Caki2 (cell line): ENCODE data around the gene PFN3. TPM values are rescaled to one million over a fixed set of nuclear protein-coding genes. Genes with fewer than 3 reads are reported as not detected.

Experiments used
- DNase-seq: peaks from one replicate; pipeline ENCODE4 v3.0.0-alpha.2; 2015; ENCODE audit warnings: low read depth
- in situ Hi-C: cut with HindIII; loops from 2 replicates; pipeline ENCODE4 v1.10.0; 2016; ENCODE audit warnings: low sequenced_read_pairs, low pct_unique_long_range_greater_than_20kb, mixed read lengths
- total RNA-seq: library from RNA; depleted of rRNA; stranded (reverse); fragments of >200 nt; shearing (Covaris generic); gene quantifications from 2 replicates; pipeline ENCODE4 v1.2.3, GENCODE V29; 2014; ENCODE audit warnings: low replicate concordance; rRNA removed

PFN3 gene
- total RNA-seq, 1 experiment from 2014 or later = not detected

DNA sequence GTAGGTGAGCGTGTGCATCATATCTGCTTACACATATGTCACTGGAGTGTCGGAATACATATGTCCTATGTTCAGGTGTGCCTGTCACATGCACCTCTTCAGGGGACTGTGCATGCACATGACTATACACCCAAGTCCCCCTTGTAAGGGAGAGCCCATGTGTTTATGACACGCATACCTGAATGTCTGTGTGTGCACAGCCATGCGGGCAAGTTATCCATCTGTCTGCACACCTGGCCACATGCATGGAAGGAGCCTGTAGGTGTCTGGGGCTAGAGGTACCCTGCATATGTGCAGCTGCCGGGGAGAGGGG is 43.4 kb downstream of the PFN3 start:
- DNase-seq = no peak
- in situ Hi-C loops = no loop called here

DNA sequence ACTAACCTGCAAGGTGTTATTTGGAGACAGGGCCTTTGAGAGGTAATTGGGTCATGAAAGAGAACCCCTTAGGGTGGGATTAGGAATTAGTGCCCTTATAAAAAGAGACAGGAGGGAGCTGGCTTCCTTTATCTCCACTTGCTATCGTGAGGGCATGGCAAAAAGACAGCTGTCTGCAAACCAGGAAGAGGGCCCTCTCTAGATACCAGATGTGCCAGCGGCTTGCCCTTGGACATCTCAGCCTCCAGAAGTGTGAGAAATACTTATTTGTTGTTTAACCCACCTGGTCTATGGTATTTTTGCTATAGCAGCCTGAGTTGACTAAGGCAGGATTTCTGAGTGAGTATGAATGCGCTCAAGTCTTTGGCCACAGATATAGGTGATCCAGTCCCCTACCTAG is 43.7 kb downstream of the PFN3 start:
- in situ Hi-C loops = no loop called here
- no peak for DNase-seq

DNA sequence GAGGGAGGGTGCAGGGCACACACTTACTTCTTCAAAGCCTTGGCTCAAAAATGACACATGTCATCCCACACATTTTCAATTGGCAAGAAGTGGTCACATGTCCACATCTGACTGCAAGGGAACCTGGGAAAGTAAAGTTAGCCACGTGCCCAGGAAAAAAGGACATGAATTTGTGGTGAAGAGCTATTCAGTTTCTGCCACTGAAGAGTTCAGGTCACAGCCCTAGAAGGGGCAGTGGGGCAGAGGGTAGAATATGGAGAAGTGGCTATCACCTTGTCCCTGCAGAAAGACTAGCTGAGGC is 44.6 kb downstream of the PFN3 start:
- in situ Hi-C loops = no loop called here
- DNase-seq = no peak

DNA sequence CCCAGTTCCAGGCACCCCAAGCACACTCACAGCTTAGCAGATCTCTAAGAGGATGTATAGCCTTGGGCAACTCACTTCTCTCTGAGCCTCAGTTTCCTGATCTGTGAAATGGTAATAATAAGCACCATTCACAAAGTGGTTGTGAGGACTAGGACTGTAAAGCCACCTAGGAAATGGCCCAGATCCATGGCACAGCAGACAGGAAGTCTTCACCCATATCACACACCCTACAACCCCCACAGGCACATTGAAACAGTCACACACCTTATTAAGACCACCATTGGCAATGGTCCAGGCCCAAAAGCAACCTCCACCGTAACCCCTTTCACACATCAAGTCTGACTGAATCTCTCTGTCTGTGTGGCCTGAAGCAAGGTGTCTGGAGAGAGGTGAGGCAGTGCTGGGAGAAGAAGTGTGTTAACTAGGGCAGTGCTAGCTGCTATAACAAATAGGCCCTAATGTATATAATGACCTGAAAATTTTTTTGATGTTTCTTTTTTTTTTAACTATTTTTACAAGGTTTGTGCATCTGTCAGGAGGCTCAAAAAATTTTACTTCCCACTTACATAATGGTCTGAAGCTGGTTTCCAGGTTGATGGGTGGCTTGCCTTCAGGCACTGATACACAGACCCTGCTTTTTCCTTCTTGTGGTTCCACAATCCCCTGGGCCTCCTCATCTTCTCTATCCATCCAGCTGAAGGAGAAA is 45.1 kb downstream of the PFN3 start:
- no peak for DNase-seq
- in situ Hi-C loops = no loop called here

DNA sequence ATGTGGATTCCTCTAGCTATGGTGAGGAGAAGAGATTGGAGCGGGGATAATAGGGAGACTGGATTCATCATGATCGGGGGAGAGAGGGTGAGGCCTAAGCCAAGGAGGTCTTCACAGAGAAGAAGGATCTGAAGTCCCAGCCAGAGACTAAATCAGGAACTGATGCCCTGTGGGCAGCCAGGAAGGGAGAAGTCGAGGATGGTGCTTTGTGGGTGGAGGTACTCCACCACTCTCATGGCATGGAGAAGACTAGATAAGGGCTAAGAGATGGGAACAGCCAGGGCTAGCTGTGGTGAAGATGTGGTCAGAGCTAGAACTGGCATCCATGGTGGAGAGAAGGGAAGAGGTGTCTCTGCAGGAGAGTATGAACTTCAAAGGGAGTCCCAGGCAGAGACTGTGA is 45.8 kb downstream of the PFN3 start:
- in situ Hi-C loops = no loop called here

DNA sequence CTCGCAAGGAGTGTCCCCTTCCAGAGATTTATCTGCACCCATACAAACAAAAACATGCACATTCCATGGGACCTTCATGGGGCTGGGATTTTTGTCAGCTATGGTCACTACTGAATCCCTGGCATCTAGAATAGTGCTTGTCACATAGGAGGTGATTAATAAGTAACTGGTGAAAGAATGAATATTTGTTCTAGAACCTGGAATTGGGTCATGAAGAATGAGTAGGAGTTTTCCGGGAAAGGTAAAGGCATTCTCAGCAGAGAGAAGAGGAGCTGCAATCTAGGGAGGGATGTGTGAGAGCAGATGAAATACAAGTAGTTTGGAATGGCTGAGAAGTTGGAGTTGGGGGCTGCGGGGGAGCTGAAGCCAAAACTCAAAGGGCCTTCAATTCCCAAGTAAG is 46.2 kb downstream of the PFN3 start:
- in situ Hi-C loops = no loop called here
- peak; percentile 33 for DNase-seq

More for the DNA sequence above, 45.8 kb downstream of the PFN3 start:
- no peak for DNase-seq

DNA sequence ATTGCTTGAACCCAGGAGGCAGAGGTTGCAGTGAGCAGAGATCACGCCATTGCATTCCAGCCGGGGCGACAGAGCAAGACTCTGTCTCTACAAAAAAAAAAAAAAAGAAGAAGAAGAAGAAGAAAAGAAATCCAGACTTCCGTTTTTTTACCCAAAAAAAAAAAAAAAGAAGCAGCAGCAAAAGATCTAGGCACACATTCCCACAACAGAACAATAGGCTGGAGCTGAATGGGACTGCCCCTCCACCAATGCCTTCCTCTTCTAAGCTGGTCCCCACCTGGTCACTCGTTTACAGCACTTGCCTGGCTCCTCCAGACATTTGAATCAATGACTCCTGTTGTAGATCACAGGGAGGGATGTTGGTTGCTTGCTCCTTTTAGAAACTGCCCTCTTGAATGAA is 47.4 kb downstream of the PFN3 start:
- DNase-seq = no peak
- in situ Hi-C loops = no loop called here

DNA sequence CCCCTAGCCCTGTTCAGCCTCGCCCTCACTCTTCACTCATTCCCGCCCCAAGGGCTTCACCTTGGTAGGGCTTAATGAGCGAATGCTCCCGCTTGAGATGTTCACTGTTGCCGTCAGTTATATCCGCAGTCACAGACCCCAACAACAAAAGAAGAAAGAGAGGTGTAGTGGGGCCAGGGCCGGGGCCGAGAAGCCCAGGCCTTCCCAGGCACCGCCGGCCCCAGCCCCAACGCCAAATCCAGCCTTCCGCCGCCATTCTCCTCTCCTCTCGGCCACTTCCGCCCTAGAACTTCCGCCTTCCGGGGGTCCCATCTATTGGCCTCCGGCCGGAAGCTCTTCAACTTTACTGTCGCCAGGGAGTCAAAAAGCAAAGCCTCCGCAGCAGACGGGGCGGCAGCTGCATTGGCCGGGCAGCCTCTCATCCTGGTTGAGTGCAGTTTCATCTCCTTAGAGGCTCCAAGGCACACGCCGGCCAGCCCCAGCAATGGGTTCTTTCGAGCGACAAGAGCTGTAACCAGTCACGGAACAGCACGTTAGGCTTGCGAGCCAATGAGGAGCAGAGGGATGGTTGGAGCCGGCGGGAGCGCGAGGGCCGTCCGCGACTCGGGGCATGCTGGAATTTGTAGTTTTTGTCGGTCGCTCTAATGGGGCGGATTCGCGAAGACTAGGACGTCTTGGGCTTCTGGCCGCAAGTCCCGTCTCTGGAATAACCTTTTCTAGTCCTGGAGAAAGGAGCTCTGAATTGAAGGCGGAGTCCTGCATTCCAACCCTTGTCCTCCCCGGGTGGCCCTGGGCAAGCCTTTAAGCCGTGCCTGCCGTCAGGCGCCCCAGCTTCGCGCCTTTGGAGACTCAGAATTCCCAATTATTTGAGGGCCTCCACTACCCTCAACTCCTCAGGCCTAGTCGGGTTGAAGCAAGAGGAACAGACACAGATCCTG is 48.8 kb downstream of the PFN3 start, which contains the start of gene LMAN2:
TSS of gene LMAN2 (minus strand) at position 277 of the 938 bp plus-strand sequence. CDS start at position 256, 21 bp downstream.
- DNase-seq = peak; percentile 97
- in situ Hi-C loops = no loop called here

DNA sequence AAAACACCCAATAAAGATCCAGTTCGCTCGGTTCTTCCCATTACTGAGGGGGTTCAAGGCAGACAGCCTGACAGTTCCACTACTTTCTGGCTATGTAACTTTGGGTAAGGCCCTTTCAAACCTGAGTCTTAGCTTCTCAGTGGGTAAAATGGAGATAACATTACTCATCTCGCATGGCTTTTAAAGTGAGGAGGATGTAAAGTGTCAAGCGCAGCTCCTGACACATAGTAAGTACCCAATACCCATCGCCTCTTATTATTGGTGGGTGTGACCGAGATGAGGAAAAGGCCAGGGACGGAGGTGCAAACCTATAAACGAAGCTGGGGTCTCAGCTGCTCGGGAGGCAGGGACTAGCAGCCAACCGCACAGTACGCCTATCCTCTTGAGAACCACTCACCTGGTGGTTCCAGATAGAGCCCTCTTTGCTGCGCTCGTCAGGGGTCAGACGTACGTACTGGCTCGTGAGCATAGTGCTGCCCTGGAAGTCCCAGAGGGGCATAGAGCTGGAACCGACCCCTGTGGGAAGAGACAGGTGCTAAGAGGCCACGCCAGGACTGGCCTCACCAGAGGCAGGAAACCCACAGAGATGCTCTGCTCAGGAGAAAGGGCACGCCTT is 49.6 kb downstream of the PFN3 start:
- DNase-seq = no peak
- in situ Hi-C loops = no loop called here

Other genes with a start within 250 kb of the PFN3 start
- gene RAB24, start 96.9 kb downstream of the PFN3 start, total RNA-seq = 53.9 and 65.9 TPM in 2 replicates
- 459 and 533 TPM in 2 replicates for gene PRELID1, start 96.9 kb downstream of the PFN3 start, total RNA-seq
- 69.8 and 72.2 TPM in 2 replicates for gene MXD3, start 88.8 kb downstream of the PFN3 start, total RNA-seq
- gene LMAN2, start 49.0 kb downstream of the PFN3 start, total RNA-seq = 602 and 647 TPM in 2 replicates
- gene RGS14, start 42.7 kb downstream of the PFN3 start, total RNA-seq = 97.6 and 107 TPM in 2 replicates
- gene SLC34A1, start 16.2 kb downstream of the PFN3 start, total RNA-seq = 0.64 and 1.5 TPM in 2 replicates
- 39.4 and 58.6 TPM in 2 replicates for gene F12, start 8.9 kb upstream of the PFN3 start, total RNA-seq
- gene GRK6, start 26.0 kb upstream of the PFN3 start, total RNA-seq = 60.9 and 65.2 TPM in 2 replicates
- 49.8 and 50.5 TPM in 2 replicates for gene PRR7, start 46.2 kb upstream of the PFN3 start, total RNA-seq
- gene DBN1, start 73.0 kb upstream of the PFN3 start, total RNA-seq = 148 and 175 TPM in 2 replicates
- 188 and 198 TPM in 2 replicates for gene PDLIM7, start 96.9 kb upstream of the PFN3 start, total RNA-seq
- 0.57 and 0.72 TPM in 2 replicates for gene DOK3, start 109.2 kb upstream of the PFN3 start, total RNA-seq
- gene DDX41, start 116.3 kb upstream of the PFN3 start, total RNA-seq = 145 and 172 TPM in 2 replicates
- gene FAM193B, start 153.9 kb upstream of the PFN3 start, total RNA-seq = 29.2 and 33.6 TPM in 2 replicates
- 291 and 366 TPM in 2 replicates for gene TMED9, start 191.5 kb upstream of the PFN3 start, total RNA-seq
- gene B4GALT7, start 199.5 kb upstream of the PFN3 start, total RNA-seq = 90.2 and 101 TPM in 2 replicates